Measurements from ENCODE around the gene CYTH2.

DNA sequence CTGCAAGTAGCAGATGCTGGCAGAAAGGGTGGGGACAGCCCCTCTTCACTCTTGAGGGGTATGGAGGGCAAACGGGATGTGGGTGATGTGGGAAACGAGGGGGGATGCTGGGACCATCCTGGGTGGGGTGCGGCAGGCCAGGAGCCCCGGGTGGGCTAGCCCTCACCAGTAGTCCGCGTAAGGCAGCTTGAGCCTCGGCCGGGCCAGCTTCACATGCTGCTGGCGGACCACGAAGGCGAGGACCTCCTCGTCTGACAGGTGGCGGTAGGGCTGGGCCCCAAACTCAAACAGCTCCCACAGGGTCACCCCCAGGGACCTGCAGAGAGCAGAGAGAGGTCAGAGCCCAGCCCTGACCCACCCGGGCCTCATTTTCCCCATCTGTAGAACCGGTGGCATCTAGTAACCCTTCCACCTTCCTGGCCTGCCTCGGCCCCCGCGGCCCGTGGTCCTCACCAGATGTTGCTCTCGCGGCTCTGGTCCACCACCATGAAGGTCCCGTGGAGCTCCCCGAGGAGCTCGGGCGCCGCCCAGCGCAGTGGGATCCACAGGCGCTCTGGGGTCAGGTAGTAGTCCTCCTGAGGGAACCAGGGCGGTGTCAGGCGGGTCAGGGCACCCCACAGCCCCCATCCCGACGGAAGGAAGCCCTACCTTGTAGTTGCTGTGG, 31.8 kb downstream of the CYTH2 start:
- TF ChIP-seq, protein P1, sequence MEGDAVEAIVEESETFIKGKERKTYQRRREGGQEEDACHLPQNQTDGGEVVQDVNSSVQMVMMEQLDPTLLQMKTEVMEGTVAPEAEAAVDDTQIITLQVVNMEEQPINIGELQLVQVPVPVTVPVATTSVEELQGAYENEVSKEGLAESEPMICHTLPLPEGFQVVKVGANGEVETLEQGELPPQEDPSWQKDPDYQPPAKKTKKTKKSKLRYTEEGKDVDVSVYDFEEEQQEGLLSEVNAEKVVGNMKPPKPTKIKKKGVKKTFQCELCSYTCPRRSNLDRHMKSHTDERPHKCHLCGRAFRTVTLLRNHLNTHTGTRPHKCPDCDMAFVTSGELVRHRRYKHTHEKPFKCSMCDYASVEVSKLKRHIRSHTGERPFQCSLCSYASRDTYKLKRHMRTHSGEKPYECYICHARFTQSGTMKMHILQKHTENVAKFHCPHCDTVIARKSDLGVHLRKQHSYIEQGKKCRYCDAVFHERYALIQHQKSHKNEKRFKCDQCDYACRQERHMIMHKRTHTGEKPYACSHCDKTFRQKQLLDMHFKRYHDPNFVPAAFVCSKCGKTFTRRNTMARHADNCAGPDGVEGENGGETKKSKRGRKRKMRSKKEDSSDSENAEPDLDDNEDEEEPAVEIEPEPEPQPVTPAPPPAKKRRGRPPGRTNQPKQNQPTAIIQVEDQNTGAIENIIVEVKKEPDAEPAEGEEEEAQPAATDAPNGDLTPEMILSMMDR (IDR thresholded peaks at IDR 0.05; ENCODE audit: low read depth, low read length, poor library complexity, severe bottlenecking) = no peak
- no peak for TF ChIP-seq EZH2phosphoT487 (IDR thresholded peaks at IDR 0.05; ENCODE audit: borderline replicate concordance, low read length)

All from DOHH2 (cell line).